IPS DF 4.7 (cell line): Measurements from ENCODE around the gene BOLL.
"Not testable (repeated sequence)": the region's sequence is repeated elsewhere in the genome, so short reads cannot be mapped to it uniquely, and the experiment has no call there.

Source experiments
- DNase-seq: peaks from one replicate; pipeline ENCODE4 v3.0.0-alpha.2; 2013; ENCODE audit warnings: low spot score; ENCODE audit errors: extremely low read depth

The BOLL gene

DNA sequence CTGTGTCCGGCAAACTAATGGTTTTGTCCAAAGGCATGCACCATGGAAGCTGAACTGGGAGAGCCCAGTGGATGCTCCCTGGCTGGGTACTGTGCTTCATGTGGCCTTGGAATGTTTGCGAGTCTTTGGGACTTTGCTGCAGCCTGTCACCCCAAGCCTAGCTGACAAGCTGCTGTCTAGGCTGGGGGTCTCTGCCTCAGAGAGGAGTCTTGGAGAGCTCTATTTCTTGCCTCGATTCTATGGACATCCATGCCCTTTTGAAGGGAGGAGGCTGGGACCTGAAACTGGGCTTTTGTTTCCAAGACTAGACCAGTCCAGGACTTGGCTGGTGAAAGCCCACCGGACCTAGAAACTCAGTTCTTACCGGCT is 78.3 kb downstream of the BOLL start:
- DNase-seq: no peak

GRCh38 chr2:197705912-197706838 is 78.9 kb downstream of the BOLL start:
- DNase-seq: no peak

GRCh38 chr2:197705121-197705911 is 79.8 kb downstream of the BOLL start, which contains the start of gene MARS2:
MARS2 (plus strand) TSS chr2:197705369; CDS start chr2:197705406, 37 bp downstream.
- DNase-seq: peak; percentile 58

DNA sequence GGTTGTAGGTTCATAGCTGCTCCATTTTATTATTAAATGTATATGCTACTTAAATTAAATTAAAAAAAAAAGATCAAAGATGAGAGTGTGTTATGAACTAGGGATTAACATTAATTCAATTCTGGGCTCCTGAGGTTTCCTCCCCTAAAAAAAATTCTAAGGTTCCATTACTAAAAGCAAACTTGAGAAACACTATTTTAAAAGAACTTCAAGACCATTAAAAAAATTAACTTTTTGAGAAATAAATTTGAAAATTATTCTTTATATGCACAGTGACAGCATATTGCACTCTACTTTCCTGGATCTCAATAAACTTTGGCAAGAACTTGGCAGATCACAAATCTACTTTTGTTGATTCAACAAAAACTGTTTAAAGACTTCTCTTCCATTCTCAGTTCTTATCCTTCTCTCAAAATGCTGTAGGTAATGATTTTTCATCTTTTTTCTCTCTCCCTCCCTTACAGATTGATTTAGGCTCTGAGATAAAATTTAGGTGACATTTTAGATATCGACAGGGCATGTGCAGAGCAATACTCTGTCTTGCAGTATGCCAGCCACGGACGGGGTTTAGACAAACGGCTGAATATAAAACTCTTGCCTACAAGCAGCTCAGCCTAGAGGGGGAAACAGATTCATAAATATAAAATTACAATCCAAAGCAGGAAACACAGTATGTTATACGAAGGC is 80.5 kb downstream of the BOLL start:
- no peak for DNase-seq

DNA sequence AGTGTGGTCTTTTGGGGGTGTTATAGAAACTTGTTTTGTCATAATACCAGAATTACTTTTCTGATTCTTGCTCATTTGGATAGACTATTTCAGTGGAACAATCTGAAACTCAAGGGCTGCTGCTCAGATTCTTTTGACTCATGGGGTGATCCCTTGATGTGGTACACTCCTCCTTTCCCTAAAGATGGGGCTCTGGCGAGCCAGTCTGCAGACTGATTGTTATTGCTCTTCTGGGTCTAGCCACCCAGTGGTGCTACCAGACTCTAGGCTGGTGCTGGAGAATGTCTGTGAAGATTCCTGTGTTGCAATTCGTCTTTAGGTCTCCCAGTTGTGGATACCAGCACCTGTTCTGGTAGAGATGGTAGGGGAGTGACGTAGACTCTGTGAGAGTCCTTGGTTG is 84.2 kb downstream of the BOLL start:
- DNase-seq: no peak

GRCh38 chr2:197699724-197700123 is 85.4 kb downstream of the BOLL start:
- not testable (repeated sequence) for DNase-seq

DNA sequence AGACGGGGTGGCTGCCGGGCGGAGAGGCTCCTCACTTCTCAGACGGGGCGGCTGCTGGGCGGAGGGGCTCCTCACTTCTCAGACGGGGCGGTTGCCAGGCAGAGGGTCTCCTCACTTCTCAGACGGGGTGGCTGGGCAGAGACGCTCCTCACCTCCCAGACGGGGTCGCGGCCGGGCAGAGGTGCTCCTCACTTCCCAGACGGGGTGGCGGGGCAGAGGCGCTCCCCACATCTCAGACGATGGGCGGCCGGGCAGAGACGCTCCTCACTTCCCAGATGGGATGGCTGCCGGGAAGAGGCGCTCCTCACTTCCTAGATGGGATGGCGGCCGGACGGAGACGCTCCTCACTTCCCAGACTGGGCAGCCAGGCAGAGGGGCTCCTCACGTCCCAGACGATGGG is 88.5 kb downstream of the BOLL start:
- DNase-seq: not testable (repeated sequence)

DNA sequence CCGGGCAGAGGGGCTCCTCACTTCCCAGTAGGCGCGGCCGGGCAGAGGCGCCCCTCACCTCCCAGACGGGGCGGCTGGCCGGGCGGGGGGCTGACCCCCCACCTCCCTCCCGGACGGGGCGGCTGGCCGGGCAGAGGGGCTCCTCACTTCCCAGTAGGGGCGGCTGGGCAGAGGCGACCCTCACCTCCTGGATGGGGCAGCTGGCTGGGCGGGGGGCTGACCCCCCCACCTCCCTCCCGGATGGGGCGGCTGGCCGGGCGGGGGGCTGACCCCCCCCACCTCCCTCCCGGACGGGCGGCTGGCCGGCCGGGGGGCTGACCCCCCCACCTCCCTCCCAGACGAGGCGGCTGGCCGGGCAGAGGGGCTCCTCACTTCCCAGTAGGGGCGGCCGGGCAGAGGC is 89.1 kb downstream of the BOLL start:
- not testable (repeated sequence) for DNase-seq

DNA sequence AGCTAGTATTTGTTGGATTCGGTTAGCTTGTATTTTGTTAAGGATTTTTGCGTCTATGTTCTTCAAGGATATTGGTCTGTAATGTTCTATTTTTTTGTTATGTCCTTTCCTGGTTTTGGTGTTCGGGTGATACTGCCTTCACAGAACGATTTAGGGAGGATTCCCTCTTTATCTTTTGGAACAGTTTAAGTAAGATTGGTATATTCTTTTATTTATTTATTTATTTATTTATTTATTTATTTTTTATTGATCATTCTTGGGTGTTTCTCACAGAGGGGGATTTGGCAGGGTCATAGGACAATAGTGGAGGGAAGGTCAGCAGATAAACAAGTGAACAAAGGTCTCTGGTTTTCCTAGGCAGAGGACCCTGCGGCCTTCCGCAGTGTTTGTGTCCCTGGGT is 89.9 kb downstream of the BOLL start:
- DNase-seq: not testable (repeated sequence)

- DNase-seq: no peak
Observed at GRCh38 chr2:197677483-197677882, 107.6 kb downstream of the BOLL start.

DNA sequence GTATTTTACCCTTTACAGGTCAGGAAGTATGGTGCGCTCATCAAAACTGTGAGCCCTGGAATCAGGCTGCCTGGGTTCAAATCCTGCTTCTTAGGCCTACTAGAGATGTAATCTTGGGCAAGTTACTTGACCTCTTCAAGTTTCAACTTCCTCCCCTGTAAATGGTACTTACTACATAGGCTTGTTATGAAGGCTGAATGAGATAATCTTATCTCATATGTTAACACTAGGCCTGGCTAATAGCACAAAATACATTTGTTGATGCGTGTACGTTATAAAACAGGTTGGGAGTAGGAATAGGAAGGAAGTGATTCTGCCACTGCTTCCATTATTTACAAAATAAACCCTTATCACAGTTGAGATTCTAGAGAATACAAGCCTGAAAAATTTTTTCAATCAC is 108.1 kb downstream of the BOLL start:
- DNase-seq: no peak
